C1 segment of cervical spinal cord (tissue), 14 donors: ENCODE data around the gene UGT1A7.
"Not testable (repeated sequence)": the region's sequence is repeated elsewhere in the genome, so short reads cannot be mapped to it uniquely, and the experiment has no call there.

Experiments used
- DNase-seq, 14 donors: peaks; one replicate each; lab custom pipeline; 2025; lab: John Stamatoyannopoulos, UW

The UGT1A7 gene

DNA sequence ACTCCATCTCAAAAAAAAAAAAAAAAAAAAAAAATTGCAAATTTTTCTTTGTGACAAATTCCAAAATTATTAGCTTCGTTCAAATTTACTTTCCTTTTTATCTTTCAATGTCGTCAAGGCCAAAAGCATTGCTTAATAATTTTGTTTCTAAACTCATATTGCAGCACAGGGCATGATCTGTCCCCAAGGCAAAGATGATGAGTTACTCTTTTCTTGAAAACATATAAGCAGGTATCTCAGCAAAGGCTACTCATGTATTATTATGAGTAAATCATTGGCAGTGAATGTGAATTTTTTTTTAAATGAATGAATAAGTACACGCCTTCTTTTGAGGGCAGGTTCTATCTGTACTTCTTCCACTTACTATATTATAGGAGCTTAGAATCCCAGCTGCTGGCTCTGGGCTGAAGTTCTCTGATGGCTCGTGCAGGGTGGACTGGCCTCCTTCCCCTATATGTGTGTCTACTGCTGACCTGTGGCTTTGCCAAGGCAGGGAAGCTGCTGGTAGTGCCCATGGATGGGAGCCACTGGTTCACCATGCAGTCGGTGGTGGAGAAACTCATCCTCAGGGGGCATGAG, at the start of gene UGT1A7:
UGT1A7 (plus strand) TSS at position 381 of the 579 bp plus-strand sequence; CDS start at position 418, 37 bp downstream.
- no peak for DNase-seq

DNA sequence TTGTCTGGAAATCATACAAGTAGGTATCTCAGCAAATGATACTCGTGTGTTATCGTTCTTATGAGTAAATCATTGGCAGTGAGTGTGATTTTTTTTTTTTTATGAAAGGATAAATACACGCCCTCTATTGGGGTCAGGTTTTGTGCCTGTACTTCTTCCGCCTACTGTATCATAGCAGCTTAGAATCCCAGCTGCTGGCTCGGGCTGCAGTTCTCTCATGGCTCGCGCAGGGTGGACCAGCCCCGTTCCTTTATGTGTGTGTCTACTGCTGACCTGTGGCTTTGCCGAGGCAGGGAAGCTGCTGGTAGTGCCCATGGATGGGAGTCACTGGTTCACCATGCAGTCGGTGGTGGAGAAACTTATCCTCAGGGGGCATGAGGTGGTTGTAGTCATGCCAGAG, 45.4 kb upstream of the UGT1A7 start, which contains the start of gene UGT1A10:
UGT1A10 (plus strand) TSS at position 143 of the 400 bp plus-strand sequence; CDS start at position 218, 75 bp downstream.
- DNase-seq = not testable (repeated sequence)

DNA sequence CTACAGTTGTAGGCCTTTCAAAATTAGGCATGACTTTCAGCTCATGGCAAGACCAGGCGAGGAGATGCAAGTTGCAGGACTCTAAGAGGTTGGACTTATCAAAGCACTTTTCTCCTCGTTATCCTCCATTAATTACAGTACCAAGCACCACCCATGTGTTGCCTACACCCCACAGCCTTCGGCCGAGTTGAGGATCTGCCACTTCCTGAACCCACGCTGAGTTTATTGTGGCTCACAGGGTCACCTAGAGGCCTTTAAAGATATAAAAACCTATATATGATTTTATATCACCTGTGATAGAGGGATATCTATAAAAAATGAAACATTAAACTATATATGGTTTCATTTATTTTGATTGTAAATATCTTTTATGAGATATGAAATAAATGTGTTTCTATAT, 42.9 kb upstream of the UGT1A7 start:
- no peak for DNase-seq

DNA sequence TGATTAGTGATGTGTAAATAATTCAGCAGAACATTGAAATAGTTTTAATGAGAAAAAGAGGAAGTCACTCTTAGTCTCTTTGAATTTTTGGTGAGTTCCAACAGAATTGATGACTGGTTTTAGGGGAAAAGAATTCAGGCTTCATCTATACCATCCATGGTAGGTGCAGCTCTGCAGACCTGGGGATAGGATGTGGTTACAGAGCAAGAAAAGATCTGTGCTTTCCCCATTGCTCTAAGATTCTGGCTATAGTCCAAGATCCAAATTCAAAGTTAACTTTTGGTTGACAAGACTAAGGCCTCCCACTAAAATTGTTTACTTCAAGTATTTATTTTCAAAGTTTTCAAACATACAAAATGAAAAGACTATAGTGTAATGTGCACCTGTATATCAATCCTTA, 41.8 kb upstream of the UGT1A7 start:
- DNase-seq = no peak

DNA sequence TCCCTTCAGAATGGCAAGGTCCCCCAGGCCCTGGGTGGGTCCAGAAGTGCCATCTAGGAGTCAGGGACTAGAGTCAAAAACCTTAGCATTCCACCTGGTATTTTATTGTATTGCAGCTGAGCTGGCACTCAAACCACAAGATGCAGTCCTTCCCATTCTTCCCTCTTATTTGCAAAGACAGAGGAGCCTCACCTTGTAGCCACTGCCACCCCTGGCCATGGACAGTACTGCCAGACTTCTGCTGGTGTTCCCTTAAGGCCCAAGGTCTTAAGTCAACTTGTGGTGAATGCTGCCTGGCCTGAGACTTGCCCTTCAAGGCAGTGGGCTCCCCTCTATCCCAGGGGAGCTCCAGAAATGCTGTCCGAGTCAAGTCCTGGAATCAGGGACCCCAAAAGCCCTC, 38.6 kb upstream of the UGT1A7 start:
- DNase-seq = no peak

DNA sequence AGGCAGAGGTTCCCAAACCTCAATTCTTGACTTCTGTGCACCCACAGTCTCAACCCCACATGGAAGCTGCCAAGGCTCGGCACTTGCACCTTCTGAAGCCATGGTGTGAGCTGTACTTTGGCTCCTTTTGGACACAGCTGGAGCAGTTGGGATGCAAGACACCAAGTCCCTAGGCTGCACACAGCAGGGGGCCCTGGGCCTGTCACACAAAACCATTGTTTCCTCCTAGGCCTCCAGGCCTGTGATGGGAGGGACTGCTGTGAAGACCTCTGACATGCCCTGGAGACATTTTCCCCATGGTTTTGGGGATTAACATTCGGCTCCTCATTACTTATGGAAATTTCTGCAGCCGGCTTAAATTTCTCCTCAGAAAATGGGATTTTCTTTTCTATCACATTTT, 35.7 kb upstream of the UGT1A7 start:
- DNase-seq = not testable (repeated sequence)

DNA sequence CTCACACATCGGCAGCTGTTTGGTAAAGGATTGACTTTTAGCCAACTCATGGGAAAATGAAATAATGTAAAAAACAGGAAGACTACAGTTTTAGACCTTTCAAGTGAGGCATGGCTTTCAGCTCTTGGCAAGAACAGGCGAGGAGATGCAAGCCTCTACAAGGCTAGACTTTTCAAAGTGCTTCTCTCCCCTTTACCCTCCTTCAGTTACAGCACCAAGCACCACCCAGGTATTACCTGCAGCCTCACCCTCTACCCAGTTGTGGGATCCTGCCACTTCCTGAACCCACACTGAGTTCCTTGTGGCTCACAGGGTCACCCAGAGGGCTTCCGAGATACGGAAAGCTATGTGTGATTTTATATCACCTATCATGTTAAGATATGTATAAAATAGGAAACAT, 30.7 kb upstream of the UGT1A7 start:
- no peak for DNase-seq

DNA sequence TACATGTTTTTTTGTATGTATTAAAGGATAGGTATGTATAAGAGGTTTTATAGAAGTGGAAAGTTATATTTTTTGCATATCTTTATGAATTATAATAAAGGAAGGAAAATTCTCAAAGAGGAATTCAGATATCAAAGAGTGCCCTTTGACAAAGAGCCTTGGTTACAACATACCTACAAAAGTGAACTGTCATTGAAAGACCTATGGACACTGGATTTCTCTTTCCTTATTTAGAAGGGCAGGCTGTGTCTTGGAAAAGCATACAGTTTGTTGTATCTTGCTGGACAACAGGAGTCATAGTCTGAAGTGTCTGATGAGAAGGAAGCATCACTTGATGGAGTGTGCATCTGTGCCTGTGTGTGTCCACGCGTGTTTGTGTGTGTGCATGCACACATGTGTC, 30.3 kb upstream of the UGT1A7 start:
- DNase-seq = no peak

DNA sequence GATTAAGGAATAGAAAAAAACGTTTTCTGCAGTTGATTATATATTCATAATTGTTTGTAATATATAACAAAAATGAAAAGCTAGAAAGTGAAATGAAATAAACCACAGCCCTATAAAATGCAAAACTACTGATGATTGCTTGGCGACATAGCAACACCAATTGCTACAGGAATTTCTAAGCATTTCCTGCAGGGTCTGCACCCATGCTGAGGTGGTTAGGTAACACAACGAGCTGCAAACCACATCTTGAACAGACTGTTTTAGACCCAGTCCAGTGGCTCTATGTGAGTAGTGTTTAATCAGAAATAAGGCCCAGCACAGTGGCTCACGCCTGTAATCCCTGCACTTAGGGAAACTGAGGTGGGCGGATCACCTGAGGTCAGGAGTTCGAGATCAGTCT, 27.2 kb upstream of the UGT1A7 start:
- DNase-seq = no peak

DNA sequence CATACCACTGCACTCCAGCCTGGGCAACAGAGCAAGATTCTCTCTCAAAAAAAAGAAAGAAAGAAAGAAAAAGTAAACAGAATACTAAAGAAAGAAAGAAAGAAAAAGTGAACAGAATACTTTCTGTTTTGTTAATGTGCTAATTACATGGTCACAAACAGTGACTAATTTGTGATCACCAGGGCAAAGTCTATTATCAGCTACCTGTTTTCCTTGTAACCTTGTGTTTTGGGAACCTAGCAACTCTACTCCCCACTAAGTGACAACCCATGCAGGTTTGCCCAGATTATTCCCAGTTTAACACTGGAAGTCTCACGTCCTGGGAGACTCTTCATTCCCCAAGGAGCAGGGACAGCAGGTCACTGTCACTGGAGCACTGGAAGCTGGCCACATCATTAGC, 26.7 kb upstream of the UGT1A7 start:
- DNase-seq = no peak

DNA sequence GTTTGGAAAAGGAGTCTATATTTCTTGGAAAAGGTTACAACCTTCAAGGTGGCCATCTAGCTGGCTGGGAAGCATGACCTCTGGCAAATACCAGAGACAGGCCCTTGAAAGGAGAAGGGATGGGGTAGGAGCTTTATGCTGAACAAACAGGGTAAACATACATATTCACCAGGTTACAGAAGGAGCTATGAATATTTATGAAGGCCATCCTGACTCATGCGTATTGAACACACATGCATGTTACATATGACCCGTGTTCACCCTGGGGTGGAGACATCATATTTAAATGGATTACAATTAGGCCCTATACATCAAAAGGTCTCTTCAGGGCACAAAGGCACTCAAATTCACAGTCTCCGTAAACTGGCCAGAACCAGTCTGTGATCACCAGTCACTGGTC, 25.8 kb upstream of the UGT1A7 start:
- not testable (repeated sequence) for DNase-seq

DNA sequence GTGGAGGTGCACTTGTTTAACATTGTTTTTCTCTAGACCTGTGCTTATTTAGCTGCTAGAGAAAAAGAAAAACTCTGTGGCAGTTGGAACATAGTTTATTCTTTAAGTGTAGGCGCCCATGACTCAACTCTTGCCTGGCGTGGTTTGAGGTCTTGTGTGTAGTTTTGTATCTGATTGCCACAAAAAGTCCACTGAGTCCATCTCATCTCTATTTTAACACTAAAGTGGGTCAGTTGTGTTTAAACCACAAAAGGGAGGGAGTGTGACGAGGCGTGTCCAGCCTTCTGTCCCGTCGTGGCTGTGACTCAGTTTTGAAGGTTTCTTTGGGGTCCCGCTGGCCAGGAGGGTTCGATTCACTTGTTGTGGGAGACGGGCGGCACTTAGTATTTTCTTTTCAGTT, 25.3 kb upstream of the UGT1A7 start:
- DNase-seq = no peak

DNA sequence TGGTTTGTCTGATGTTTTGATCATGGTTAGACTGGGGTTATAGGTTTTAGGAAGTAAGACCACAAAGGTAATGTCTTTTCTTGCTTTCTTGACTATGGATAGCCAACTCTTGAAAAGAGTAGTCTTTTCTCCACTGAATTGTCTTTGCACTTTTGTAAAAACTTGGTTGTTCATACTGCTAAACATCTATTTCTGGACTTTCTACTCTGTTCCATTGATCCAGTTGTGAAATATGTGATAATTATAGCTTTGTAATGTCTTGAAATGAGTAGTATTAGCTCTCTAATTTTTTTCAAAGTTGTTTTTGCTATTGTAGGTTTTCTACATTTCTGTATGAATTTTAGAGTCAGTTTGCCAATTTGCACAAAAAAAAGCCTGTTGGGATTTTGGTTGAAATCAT, 23.1 kb upstream of the UGT1A7 start:
- no peak for DNase-seq

DNA sequence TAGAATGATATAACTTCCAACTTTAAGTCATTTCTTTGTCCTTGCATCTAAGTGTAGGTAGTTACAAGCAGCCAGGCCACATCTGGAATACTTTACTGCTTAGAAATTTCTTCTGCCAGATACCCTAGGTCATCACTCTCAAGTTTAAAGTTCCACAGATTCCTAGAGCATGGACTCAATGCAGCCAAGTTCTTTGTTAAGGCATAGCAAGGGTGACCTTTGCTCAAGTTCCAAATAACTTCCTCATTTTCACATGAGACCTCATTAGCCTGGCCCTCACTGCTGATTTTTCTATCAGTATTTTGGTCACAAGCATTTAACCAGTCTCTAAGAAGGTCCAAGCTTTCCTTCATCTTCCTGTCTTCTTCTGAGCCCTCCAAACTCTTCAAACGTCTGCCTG, 17.8 kb upstream of the UGT1A7 start:
- no peak for DNase-seq

DNA sequence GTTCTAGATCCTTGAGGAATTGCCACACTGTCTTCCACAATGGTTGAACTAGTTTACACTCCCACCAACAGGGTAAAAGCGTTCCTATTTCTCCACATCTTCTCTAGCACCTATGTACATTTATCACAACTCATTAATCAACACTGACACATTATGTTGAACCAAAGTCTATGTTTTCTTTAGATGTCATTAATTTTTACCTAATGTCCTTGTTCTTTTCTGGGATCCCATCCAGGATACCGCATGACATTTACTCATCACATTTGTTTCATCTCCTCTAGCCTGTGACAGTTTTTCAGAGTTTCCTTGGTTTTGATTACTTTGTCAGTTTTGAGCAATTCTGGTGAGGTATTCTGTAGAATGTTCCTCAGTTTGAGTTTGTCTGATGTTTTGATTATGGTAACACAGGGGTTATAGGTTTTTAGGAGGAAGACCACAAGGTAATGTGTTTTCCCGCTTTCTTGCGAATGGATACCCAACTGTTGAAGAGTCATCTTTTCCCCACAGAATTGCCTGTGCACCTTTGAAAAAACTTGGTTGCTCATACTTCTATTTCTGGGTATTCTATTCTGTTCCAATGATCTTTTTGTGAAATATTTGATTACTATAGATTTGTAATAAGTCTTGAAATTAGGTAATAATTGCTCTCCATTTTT, 13.0 kb upstream of the UGT1A7 start:
- no peak for DNase-seq

DNA sequence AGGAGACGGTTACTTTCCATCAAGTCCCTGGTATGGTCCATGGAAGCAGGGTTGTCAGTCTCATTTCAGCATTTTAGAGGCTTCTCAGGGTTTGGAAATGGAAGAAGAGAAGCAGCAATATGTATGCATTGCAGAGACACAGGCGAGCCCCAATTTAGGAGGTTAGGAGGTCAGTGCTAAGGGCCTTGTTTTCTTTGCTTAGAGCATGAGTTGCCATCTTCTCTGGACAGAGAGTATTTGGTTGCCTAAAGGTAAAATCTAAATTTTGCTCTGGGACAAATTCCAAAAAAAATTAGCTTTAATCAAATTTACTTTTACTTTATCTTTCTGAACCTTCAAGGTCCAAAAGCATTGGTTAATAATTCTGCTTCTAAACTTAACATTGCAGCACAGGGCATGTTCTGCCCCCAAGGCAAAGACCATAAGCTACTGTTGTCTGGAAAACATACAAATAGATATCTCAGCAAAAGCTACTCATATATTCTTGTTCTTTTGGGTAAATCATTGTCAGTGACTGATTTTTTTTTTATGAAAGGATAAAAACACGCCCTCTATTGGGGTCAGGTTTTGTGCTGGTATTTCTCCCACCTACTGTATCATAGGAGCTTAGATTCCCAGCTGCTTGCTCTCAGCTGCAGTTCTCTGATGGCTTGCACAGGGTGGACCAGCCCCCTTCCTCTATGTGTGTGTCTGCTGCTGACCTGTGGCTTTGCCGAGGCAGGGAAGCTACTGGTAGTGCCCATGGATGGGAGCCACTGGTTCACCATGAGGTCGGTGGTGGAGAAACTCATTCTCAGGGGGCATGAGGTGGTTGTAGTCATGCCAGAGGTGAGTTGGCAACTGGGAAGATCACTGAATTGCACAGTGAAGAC, 10.2 kb upstream of the UGT1A7 start, which contains the start of gene UGT1A9:
UGT1A9 (plus strand) TSS at position 609 of the 872 bp plus-strand sequence; CDS start at position 646, 37 bp downstream.
- no peak for DNase-seq

DNA sequence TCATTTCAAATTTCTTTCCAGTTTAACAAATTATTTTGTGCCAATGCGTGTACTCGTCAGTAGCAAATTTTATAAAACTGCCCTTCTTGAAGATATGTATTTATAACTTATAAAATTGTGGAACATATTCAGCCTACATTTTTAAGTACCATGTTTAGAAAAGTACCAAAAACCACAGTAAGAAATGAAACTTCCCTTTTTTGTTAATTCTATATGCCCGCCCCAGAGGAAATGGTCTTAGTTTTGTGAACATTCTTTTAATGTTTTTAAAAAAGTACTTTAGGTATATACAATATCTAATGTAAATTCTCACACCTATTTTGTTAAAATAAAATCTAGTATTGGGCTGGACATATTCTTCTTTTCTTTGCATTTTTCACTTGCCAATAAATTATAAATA, 8.8 kb upstream of the UGT1A7 start:
- no peak for DNase-seq

DNA sequence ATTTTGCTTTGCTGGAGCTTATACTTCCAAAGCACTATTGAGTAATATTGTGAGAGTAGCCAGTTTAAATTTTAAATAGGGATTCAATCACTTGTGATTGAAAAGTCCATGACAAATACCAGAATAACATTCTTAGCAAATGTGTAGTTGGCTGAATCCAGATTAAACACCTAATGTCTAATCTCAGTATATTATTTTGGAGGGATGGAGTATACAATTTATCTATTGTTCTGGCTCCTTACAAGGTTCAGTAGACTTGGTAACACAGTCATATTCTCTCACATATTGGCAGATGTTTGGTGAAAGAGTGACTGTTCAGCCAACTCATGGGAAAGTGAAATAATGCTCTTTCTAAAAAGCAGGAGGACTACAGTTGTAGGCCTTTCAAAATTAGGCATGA, 7.8 kb upstream of the UGT1A7 start:
- DNase-seq = no peak

DNA sequence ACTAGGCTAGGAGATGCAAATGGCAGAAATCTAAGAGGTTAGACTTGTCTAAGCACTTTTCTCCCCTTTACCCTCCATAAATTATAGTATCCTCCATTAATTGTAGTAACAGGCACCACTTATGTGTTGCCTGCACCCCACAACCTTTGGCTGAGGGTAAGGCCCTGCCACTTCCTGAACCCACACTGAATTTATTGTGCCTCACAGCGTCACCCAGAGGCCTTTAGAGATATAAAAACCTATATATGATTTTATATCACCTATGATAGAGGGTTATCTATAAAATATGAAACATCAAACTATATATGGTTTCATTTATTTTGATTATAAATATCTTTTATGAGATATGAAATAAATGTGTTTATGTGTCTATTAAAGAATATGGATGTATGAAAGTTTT, 7.4 kb upstream of the UGT1A7 start:
- no peak for DNase-seq

DNA sequence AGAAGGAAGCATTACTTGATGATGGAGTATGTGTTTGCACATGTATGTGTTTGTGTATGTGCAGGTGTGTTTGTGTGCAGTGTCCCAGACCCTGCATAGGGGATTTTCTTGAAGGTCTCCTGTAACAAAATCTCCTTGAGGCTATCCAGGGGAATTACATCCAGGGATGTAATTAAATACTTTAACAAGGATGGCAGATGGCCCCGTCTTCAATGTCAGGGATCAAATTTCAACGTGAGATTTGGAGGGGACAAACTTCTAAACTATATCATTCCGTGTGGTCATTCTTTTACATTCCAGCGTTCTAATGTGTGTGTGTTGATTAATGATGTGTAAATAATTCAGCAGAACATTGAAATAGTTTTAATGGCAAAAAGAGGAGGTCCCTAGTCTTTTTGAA, 6.7 kb upstream of the UGT1A7 start:
- DNase-seq = no peak

DNA sequence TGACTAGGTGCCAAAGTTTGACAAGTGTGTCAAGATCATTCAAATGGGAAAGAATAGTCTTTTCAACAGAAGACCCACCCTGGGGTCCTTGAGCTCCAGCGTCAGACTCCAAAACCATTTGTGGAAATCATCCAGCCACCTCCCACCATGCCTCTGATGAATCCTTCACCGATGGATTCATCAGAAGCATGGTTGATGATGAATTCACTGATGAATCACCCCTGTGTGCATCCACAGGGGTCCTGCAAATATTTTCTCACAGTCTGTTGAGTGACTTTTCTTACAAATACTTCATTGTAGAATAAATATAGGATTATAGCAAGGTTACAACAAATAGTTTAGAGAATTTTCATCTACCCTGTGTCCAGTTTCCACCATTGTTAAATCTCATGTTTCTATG, 5.7 kb upstream of the UGT1A7 start:
- no peak for DNase-seq

DNA sequence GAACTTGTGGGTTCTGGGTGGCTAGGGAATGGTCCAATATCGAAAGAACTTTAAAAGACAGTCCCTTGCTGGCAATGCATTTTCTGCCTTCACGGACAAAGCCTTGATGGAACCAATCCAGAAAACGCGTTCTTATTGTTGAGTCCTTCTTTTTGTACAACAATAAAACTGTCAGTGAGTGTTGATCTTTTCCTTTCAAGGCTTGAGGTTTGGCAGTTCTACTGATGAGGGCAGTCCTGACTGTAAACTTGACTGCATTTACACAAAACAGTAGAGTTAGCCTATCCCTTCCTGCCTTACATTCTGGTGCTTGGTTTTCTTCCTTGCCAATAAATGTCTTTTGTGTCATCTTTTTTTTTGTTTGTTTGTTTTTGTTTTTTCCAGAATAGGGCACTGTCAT, 2.5 kb upstream of the UGT1A7 start:
- DNase-seq = no peak
